ENCODE results near the gene SCRN3.

DNA sequence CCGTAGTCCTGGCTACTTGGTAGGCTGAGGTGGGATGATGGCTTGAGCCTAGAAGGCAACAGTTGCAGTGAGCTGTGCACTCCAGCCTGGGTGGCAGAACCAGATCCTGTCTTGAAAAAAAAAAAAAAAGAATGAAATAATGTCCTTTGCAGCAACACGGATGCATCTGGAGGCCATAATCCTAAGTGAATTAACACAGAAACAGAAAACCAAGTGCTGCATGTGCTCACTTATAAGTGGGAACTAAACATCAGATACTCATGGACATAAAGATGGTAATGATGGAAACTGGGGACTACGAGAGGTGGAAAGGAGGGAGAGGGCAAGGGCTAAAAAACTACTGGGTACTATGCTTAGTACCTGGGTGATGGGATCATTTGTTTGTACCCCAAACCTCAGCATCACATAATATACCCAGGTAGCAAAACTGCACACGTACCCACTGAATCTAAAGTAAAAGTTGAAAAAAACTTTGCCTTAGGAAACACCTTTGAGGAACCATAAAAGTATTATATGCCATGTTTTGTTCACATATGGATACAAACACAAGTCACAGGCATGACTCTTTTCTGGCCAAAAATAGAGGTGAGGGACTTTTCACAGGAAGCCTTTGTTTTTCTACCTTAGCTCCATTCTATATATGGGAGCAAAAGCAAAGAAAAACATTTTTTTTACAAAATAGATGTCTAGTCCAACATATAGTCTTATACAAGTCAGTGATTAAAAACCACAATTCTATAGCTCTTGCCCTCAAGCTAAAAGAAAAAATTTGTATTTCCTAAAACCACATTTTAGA, 54.7 kb downstream of the SCRN3 start:
- TF ChIP-seq CTCF (IDR thresholded peaks at IDR 0.05; ENCODE audit: low read depth, low read length) (no peak), EZH2phosphoT487 (IDR thresholded peaks at IDR 0.05; ENCODE audit: low read depth) (no peak)

All from OCI-LY3 (cell line).